ENCODE measurements around the gene ARID2.

The ARID2 gene

GRCh38 chr12:45915405-45915804, 185.9 kb downstream of the ARID2 start:
- Histone ChIP-seq H3K4me1 (ENCODE audit: control insufficient read depth, insufficient read depth, low read length) (no peaks in the 10 kb centered on the region), H3K9ac (ENCODE audit: low read length) (no peak overlapping the region), H3K36me3 (ENCODE audit: control insufficient read depth, insufficient read depth, low read length) (no peaks in the 10 kb centered on the region), H3K9me3 (ENCODE audit: control insufficient read depth, low read length) (no peaks in the 10 kb centered on the region), H3K4me3 (ENCODE audit: low read length) (no peak overlapping the region), H3K27me3 (ENCODE audit: control insufficient read depth, insufficient read depth, low read length) (no peaks in the 10 kb centered on the region)

- Histone ChIP-seq H3K9ac (ENCODE audit: low read length) (no peak overlapping the region), H3K4me3 (ENCODE audit: low read length) (no peak overlapping the region), H3K27me3 (ENCODE audit: control insufficient read depth, insufficient read depth, low read length) (no peaks in the 10 kb centered on the region), H3K9me3 (ENCODE audit: control insufficient read depth, low read length) (no peaks in the 10 kb centered on the region), H3K36me3 (ENCODE audit: control insufficient read depth, insufficient read depth, low read length) (no peaks in the 10 kb centered on the region), H3K4me1 (ENCODE audit: control insufficient read depth, insufficient read depth, low read length) (no peaks in the 10 kb centered on the region)
Measured at GRCh38 chr12:45918818-45919217, 189.3 kb downstream of the ARID2 start.

DNA sequence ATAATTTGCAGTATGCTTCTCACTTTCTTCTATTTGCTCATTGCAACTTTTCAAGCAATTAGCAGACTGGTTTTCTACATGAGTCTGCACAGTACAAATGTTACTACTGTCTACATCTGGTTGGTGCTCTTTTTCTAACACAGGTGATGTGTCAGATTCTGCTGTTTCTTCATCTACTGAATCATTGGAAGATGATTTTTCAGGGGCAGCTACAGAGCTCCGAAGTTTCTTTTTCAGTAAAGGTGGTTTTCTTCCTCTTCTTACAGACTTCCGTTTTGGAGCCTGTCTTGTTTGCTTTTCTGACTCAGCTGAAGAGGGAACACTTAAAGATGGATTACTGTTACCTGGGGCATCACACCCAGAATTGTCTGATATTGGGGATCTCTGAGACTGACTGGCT, 198.8 kb downstream of the ARID2 start:
- Histone ChIP-seq H3K9ac (ENCODE audit: low read length) (no peak overlapping the region), H3K9me3 (ENCODE audit: control insufficient read depth, low read length) (no peaks in the 10 kb centered on the region), H3K4me1 (ENCODE audit: control insufficient read depth, insufficient read depth, low read length) (no peaks in the 10 kb centered on the region), H3K36me3 (ENCODE audit: control insufficient read depth, insufficient read depth, low read length) (no peaks in the 10 kb centered on the region), H3K4me3 (ENCODE audit: low read length) (no peak overlapping the region), H3K27me3 (ENCODE audit: control insufficient read depth, insufficient read depth, low read length) (no peaks in the 10 kb centered on the region)

GRCh38 chr12:45930369-45930768, 200.9 kb downstream of the ARID2 start:
- no peaks in the 10 kb centered on the region for H3K4me1 ChIP-seq (ENCODE audit: control insufficient read depth, insufficient read depth, low read length)
- H3K9ac ChIP-seq (ENCODE audit: low read length), result no peak overlapping the region
- no peak overlapping the region for H3K4me3 ChIP-seq (ENCODE audit: low read length)
- no peaks in the 10 kb centered on the region for H3K36me3 ChIP-seq (ENCODE audit: control insufficient read depth, insufficient read depth, low read length)
- H3K9me3 ChIP-seq (ENCODE audit: control insufficient read depth, low read length), result no peaks in the 10 kb centered on the region
- H3K27me3 ChIP-seq (ENCODE audit: control insufficient read depth, insufficient read depth, low read length), result no peaks in the 10 kb centered on the region

DNA sequence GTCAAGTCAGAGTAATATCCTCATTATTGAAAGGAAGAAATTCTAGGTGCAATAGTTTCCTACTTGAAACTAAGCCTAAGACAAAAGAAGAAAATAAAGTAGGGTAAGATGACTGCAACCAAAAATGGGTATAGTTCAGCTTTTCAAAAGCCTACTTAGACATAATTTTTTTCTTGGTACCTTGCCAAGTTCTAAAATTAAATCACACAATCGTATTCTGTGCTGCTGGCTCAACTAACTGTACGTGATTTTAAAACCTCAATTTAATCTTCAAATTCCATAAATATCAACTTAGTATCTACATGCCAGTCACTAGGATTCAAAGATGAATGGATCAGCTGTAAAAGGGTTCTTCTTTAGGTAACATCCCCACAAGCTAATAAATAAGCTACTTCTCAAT, 204.0 kb downstream of the ARID2 start:
- no peaks in the 10 kb centered on the region for H3K27me3 ChIP-seq (ENCODE audit: control insufficient read depth, insufficient read depth, low read length)
- H3K36me3 ChIP-seq (ENCODE audit: control insufficient read depth, insufficient read depth, low read length), result no peaks in the 10 kb centered on the region
- no peaks in the 10 kb centered on the region for H3K4me1 ChIP-seq (ENCODE audit: control insufficient read depth, insufficient read depth, low read length)
- H3K4me3 ChIP-seq (ENCODE audit: low read length), result no peak overlapping the region
- H3K9ac ChIP-seq (ENCODE audit: low read length), result no peak overlapping the region
- H3K9me3 ChIP-seq (ENCODE audit: control insufficient read depth, low read length), result no peaks in the 10 kb centered on the region

GRCh38 chr12:45934956-45935355, 205.4 kb downstream of the ARID2 start:
- Histone ChIP-seq H3K27me3 (ENCODE audit: control insufficient read depth, insufficient read depth, low read length) (no peaks in the 10 kb centered on the region), H3K4me3 (ENCODE audit: low read length) (no peak overlapping the region), H3K9me3 (ENCODE audit: control insufficient read depth, low read length) (no peaks in the 10 kb centered on the region), H3K4me1 (ENCODE audit: control insufficient read depth, insufficient read depth, low read length) (no peaks in the 10 kb centered on the region), H3K9ac (ENCODE audit: low read length) (no peak overlapping the region), H3K36me3 (ENCODE audit: control insufficient read depth, insufficient read depth, low read length) (no peaks in the 10 kb centered on the region)

DNA sequence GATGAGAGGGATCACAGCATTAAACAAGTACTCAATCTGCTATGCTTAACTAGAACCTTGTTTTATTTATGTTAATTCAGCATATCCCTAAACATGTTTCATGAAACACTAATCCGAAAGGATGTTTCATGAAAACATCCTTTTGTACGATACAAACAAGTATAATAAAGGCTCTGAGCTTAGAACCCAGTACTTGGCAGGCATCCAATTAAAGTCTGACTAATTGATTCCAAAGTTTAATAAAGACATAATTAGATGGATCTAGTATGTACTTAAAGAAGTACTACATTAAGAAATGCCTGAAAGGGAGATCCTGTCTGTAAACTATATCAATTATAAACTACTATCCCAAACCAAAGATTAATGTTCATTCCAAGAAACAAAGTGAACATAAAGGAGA, 209.1 kb downstream of the ARID2 start:
- Histone ChIP-seq H3K4me1 (ENCODE audit: control insufficient read depth, insufficient read depth, low read length) (no peaks in the 10 kb centered on the region), H3K4me3 (ENCODE audit: low read length) (no peak overlapping the region), H3K27me3 (ENCODE audit: control insufficient read depth, insufficient read depth, low read length) (no peaks in the 10 kb centered on the region), H3K36me3 (ENCODE audit: control insufficient read depth, insufficient read depth, low read length) (no peaks in the 10 kb centered on the region), H3K9ac (ENCODE audit: low read length) (no peak overlapping the region), H3K9me3 (ENCODE audit: control insufficient read depth, low read length) (no peaks in the 10 kb centered on the region)

GRCh38 chr12:45939759-45940158, 210.3 kb downstream of the ARID2 start:
- no peak overlapping the region for H3K4me3 ChIP-seq (ENCODE audit: low read length)
- no peaks in the 10 kb centered on the region for H3K27me3 ChIP-seq (ENCODE audit: control insufficient read depth, insufficient read depth, low read length)
- H3K9me3 ChIP-seq (ENCODE audit: control insufficient read depth, low read length), result no peaks in the 10 kb centered on the region
- no peaks in the 10 kb centered on the region for H3K36me3 ChIP-seq (ENCODE audit: control insufficient read depth, insufficient read depth, low read length)
- H3K9ac ChIP-seq (ENCODE audit: low read length), result no peak overlapping the region
- H3K4me1 ChIP-seq (ENCODE audit: control insufficient read depth, insufficient read depth, low read length), result no peaks in the 10 kb centered on the region

DNA sequence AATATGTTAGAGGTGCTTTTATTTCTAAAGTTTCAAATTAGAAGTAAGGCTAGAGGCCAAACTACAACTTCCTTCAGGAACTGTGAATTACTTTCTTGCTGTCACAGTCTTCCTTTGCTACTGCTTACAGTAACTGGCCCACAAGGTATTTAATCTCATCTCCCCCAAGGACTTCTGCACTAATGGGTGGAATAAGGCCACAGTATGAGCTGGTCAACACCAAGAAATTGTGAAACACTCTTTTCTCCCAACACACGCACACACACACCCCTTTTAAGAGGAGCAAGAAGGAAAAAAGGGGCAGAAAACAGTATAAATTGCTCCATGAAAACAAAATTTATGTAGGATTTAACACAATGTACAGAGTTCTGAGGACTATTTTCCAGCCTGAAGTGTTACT, 215.3 kb downstream of the ARID2 start:
- no peaks in the 10 kb centered on the region for H3K4me1 ChIP-seq (ENCODE audit: control insufficient read depth, insufficient read depth, low read length)
- H3K27me3 ChIP-seq (ENCODE audit: control insufficient read depth, insufficient read depth, low read length), result no peaks in the 10 kb centered on the region
- H3K9ac ChIP-seq (ENCODE audit: low read length), result no peak overlapping the region
- no peaks in the 10 kb centered on the region for H3K36me3 ChIP-seq (ENCODE audit: control insufficient read depth, insufficient read depth, low read length)
- no peak overlapping the region for H3K4me3 ChIP-seq (ENCODE audit: low read length)
- no peaks in the 10 kb centered on the region for H3K9me3 ChIP-seq (ENCODE audit: control insufficient read depth, low read length)

- Histone ChIP-seq H3K27me3 (ENCODE audit: control insufficient read depth, insufficient read depth, low read length) (no peaks in the 10 kb centered on the region), H3K4me1 (ENCODE audit: control insufficient read depth, insufficient read depth, low read length) (no peaks in the 10 kb centered on the region), H3K36me3 (ENCODE audit: control insufficient read depth, insufficient read depth, low read length) (no peaks in the 10 kb centered on the region), H3K9me3 (ENCODE audit: control insufficient read depth, low read length) (no peaks in the 10 kb centered on the region), H3K9ac (ENCODE audit: low read length) (no peak overlapping the region), H3K4me3 (ENCODE audit: low read length) (no peak overlapping the region)
Measured at GRCh38 chr12:45946435-45946834, 216.9 kb downstream of the ARID2 start.

DNA sequence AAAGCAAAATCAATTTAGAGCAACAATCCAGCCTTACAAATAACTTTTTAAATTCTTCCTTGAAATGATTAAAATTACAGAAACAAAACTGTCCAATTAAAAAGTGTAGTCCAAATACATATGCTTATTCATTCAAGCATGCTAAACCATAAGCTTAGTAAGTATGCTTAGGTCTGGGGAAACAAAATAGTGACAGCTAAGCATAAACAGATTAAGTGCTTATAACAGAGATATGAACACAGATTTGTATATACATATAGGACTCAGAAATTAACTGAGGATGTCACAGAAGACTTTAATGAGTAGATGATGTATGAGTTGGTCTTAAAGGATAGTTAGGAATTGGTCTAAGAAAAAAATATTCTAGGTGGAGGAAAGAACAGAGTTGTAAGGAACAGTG, 219.0 kb downstream of the ARID2 start:
- no peak overlapping the region for H3K4me3 ChIP-seq (ENCODE audit: low read length)
- H3K36me3 ChIP-seq (ENCODE audit: control insufficient read depth, insufficient read depth, low read length), result no peaks in the 10 kb centered on the region
- no peaks in the 10 kb centered on the region for H3K4me1 ChIP-seq (ENCODE audit: control insufficient read depth, insufficient read depth, low read length)
- no peak overlapping the region for H3K9ac ChIP-seq (ENCODE audit: low read length)
- H3K9me3 ChIP-seq (ENCODE audit: control insufficient read depth, low read length), result no peaks in the 10 kb centered on the region
- no peaks in the 10 kb centered on the region for H3K27me3 ChIP-seq (ENCODE audit: control insufficient read depth, insufficient read depth, low read length)
